ENCODE results near the gene CLUH. TPM values are rescaled to one million over a fixed set of nuclear protein-coding genes. Genes with fewer than 3 reads are reported as not detected.
A peak's percentile ranks its signal among the peaks of the same experiment; 100 is the strongest.

CLUH gene
- total RNA-seq, 1 donor from 2014 or later = 53.6 TPM

DNA sequence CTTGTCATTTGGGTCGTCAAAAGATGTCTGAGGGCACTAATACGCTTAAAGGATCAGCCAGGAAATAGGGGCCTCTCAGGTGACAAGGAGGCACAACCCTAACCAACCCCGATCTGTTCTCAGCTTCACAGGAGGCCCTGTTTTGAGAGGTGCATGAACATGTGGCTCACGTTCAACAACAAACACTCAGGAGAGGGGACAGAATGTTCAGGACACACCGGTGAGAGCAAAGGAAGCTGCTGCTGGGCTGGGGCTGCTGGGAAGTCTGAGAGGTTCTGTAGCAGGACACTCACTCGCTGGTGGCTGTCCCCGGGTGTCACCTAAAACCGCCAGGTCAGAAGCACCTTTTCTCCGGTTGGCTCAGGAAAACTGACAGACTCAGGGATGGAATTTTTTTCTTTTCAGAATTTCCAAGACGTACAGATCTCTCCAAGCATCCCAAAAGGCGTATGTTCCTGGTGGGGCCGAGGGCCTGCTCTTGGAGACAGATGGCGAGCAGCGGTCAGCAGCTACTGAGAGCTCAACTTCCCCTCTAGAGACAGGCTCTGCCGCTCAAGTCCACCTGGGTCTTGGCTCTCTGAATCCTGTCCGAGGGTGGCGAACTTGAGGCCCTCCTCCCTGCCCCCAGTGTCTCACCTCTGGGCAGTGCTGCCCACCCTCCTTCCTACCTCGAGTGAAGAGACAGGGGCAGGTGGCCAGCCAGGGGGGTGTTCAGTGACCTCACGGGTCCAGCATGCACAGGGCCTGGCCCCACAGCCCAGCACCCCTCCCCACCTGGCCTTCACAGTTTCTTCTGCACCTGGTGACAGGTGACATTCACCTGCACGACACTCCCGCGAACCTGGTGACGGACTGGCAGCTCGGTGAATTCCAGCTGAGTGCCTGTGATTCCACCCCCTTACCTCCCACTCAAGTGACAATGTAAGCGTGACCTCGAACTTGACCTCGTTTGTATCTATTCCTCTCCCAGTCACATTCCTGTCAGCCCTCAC lies 22.9 kb downstream of the CLUH start:
- H3K9me3 Mint-ChIP-seq (ENCODE audit: unreplicated experiment) = no peaks in the 10 kb centered on the region
- FAIRE-seq = no peak
- peak overlapping the region; percentile 80 for H3K27ac Mint-ChIP-seq (ENCODE audit: unreplicated experiment)
- Histone ChIP-seq H3K27ac (ENCODE audit: low read depth, low read length) (no peak overlapping the region), H3K9me3 (ENCODE audit: insufficient read depth, low read depth, low read length) (no peaks in the 10 kb centered on the region), H3K4me1 (ENCODE audit: insufficient read depth, low read length) (peaks cover 7% of the 10 kb centered on the region), H3K4me3 (ENCODE audit: insufficient read depth, low read depth, low read length) (no peak overlapping the region), H3K36me3 (ENCODE audit: insufficient read depth, low read length) (peaks cover 8% of the 10 kb centered on the region), H2AFZ (ENCODE audit: low read depth, low read length) (no peak overlapping the region), H3K79me2 (ENCODE audit: insufficient read depth, low read length) (no peaks in the 10 kb centered on the region), H3K27me3 (ENCODE audit: insufficient read depth, low read length) (no peaks in the 10 kb centered on the region), H4K20me1 (ENCODE audit: insufficient read depth, low read length) (peaks cover 38% of the 10 kb centered on the region), H3K4me2 (ENCODE audit: low read length) (no peak overlapping the region), H3K9ac (ENCODE audit: low read length) (no peak overlapping the region)
- no peaks in the 10 kb centered on the region for H3K27me3 Mint-ChIP-seq (ENCODE audit: low read depth, unreplicated experiment)
- H3K36me3 Mint-ChIP-seq (ENCODE audit: low read depth, unreplicated experiment) = peaks cover 9% of the 10 kb centered on the region
- no peak overlapping the region for H3K4me3 Mint-ChIP-seq (ENCODE audit: unreplicated experiment)
- TF ChIP-seq, protein P1, sequence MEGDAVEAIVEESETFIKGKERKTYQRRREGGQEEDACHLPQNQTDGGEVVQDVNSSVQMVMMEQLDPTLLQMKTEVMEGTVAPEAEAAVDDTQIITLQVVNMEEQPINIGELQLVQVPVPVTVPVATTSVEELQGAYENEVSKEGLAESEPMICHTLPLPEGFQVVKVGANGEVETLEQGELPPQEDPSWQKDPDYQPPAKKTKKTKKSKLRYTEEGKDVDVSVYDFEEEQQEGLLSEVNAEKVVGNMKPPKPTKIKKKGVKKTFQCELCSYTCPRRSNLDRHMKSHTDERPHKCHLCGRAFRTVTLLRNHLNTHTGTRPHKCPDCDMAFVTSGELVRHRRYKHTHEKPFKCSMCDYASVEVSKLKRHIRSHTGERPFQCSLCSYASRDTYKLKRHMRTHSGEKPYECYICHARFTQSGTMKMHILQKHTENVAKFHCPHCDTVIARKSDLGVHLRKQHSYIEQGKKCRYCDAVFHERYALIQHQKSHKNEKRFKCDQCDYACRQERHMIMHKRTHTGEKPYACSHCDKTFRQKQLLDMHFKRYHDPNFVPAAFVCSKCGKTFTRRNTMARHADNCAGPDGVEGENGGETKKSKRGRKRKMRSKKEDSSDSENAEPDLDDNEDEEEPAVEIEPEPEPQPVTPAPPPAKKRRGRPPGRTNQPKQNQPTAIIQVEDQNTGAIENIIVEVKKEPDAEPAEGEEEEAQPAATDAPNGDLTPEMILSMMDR (IDR thresholded peaks at IDR 0.05; ENCODE audit: insufficient read depth, low read depth, low read length) = no peak
- TF ChIP-seq EZH2 (IDR thresholded peaks at IDR 0.05; ENCODE audit: insufficient read depth, low read length) = no peak
- DNase-seq (ENCODE audit: low read depth) = no peak
- H3K4me1 Mint-ChIP-seq (ENCODE audit: low read depth, unreplicated experiment) = peaks cover 18% of the 10 kb centered on the region

DNA sequence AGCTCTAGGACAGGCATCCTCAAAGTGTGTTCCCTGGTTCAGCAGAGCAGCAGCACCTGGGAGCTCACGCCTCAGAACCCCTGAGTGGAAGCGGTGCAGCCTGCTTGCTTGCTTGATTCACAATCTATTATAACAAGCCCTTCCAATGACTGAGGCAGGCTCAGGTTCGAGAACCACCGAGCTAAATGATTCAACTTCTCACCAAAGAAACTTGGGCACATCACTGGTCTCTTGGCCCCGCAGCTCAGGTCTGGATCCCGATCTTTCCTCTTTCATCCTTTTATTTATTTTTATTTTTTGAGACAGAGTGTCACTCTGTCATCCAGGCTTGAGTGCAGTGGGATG lies 24.5 kb downstream of the CLUH start:
- no peak for FAIRE-seq
- peaks cover 9% of the 10 kb centered on the region for H3K4me1 ChIP-seq (ENCODE audit: insufficient read depth, low read length)
- no peak overlapping the region for H3K4me3 ChIP-seq (ENCODE audit: insufficient read depth, low read depth, low read length)
- H3K9ac ChIP-seq (ENCODE audit: low read length) = no peak overlapping the region
- H3K4me2 ChIP-seq (ENCODE audit: low read length) = no peak overlapping the region
- peaks cover 22% of the 10 kb centered on the region for H3K36me3 ChIP-seq (ENCODE audit: insufficient read depth, low read length)
- Mint-ChIP-seq H3K27ac (ENCODE audit: unreplicated experiment) (peak overlapping the region; percentile 93), H3K27me3 (ENCODE audit: low read depth, unreplicated experiment) (no peaks in the 10 kb centered on the region), H3K4me1 (ENCODE audit: low read depth, unreplicated experiment) (peaks cover 18% of the 10 kb centered on the region), H3K36me3 (ENCODE audit: low read depth, unreplicated experiment) (peaks cover 18% of the 10 kb centered on the region), H3K4me3 (ENCODE audit: unreplicated experiment) (no peak overlapping the region), H3K9me3 (ENCODE audit: unreplicated experiment) (no peaks in the 10 kb centered on the region)
- no peak overlapping the region for H3K27ac ChIP-seq (ENCODE audit: low read depth, low read length)
- H3K79me2 ChIP-seq (ENCODE audit: insufficient read depth, low read length) = no peaks in the 10 kb centered on the region
- no peaks in the 10 kb centered on the region for H3K9me3 ChIP-seq (ENCODE audit: insufficient read depth, low read depth, low read length)
- no peak for TF ChIP-seq EZH2 (IDR thresholded peaks at IDR 0.05; ENCODE audit: insufficient read depth, low read length)
- TF ChIP-seq, protein P1 (IDR thresholded peaks at IDR 0.05; ENCODE audit: insufficient read depth, low read depth, low read length) = no peak
- H4K20me1 ChIP-seq (ENCODE audit: insufficient read depth, low read length) = peaks cover 53% of the 10 kb centered on the region
- H2AFZ ChIP-seq (ENCODE audit: low read depth, low read length) = no peak overlapping the region
- DNase-seq (ENCODE audit: low read depth) = no peak
- no peaks in the 10 kb centered on the region for H3K27me3 ChIP-seq (ENCODE audit: insufficient read depth, low read length)

DNA sequence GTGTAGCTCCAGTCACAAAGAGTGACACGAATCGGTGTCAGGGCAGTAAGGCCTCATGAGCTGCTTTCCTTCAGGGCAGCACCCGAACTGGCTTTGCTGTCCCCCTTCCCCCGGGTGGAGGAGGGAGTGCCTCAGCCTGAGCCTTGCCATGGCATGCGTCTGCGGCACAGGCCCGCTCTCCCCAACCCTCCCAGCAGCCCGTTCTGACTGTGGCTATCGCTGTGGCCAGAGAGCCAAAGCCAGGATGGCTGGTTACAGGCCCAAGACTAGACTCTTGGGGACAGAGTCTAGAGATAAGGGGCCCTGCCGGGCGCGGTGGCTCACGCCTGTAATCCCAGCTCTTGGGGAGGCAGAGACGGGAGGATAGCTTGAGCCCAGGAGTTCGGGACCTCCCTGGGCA lies 25.9 kb downstream of the CLUH start:
- Histone ChIP-seq H3K4me3 (ENCODE audit: insufficient read depth, low read depth, low read length) (no peak overlapping the region), H3K4me2 (ENCODE audit: low read length) (no peak overlapping the region), H3K9ac (ENCODE audit: low read length) (no peak overlapping the region), H3K27ac (ENCODE audit: low read depth, low read length) (no peak overlapping the region), H3K4me1 (ENCODE audit: insufficient read depth, low read length) (peaks cover 13% of the 10 kb centered on the region), H3K9me3 (ENCODE audit: insufficient read depth, low read depth, low read length) (no peaks in the 10 kb centered on the region), H3K27me3 (ENCODE audit: insufficient read depth, low read length) (no peaks in the 10 kb centered on the region), H3K36me3 (ENCODE audit: insufficient read depth, low read length) (peaks cover 31% of the 10 kb centered on the region), H3K79me2 (ENCODE audit: insufficient read depth, low read length) (peaks cover 4% of the 10 kb centered on the region), H4K20me1 (ENCODE audit: insufficient read depth, low read length) (peaks cover 67% of the 10 kb centered on the region), H2AFZ (ENCODE audit: low read depth, low read length) (no peak overlapping the region)
- FAIRE-seq (no peak), DNase-seq (ENCODE audit: low read depth) (no peak)
- Mint-ChIP-seq H3K27me3 (ENCODE audit: low read depth, unreplicated experiment) (no peaks in the 10 kb centered on the region), H3K9me3 (ENCODE audit: unreplicated experiment) (no peaks in the 10 kb centered on the region), H3K4me3 (ENCODE audit: unreplicated experiment) (no peak overlapping the region), H3K27ac (ENCODE audit: unreplicated experiment) (no peak overlapping the region), H3K4me1 (ENCODE audit: low read depth, unreplicated experiment) (peaks cover 18% of the 10 kb centered on the region), H3K36me3 (ENCODE audit: low read depth, unreplicated experiment) (peaks cover 23% of the 10 kb centered on the region)
- TF ChIP-seq EZH2 (IDR thresholded peaks at IDR 0.05; ENCODE audit: insufficient read depth, low read length) = no peak
- TF ChIP-seq, protein P1 (IDR thresholded peaks at IDR 0.05; ENCODE audit: insufficient read depth, low read depth, low read length) = no peak

Measured in astrocyte (in vitro differentiated cells and primary cell).